ENCODE results near the gene MFRP. TPM values are rescaled to one million over a fixed set of nuclear protein-coding genes. Genes with fewer than 3 reads are reported as not detected.
A peak's percentile ranks its signal among the peaks of the same experiment; 100 is the strongest.

The MFRP gene
- total and polyA plus RNA-seq, 9 donors, result not detected

GRCh38 chr11:119337581-119338317, 8.8 kb downstream of the MFRP start:
- WGBS (ENCODE audit: insufficient coverage), result 42% methylated on average over 2 of the region's 9 CpGs
- no peak overlapping the region for H3K27ac ChIP-seq (ENCODE audit: low read length)
- DNase-seq, result peak; percentile 46
- H3K9me3 ChIP-seq (replicated peaks; ENCODE audit: control insufficient read depth, low read depth, low read length), result no peaks in the 10 kb centered on the region
- peaks cover 55% of the 10 kb centered on the region for H3K4me1 ChIP-seq (ENCODE audit: control insufficient read depth, insufficient read depth, low read length)
- H3K36me3 ChIP-seq (ENCODE audit: control insufficient read depth, insufficient read depth, low read length), result peaks cover 11% of the 10 kb centered on the region
- no peak overlapping the region for H3K4me3 ChIP-seq (ENCODE audit: low read length)
- H3K27me3 ChIP-seq (ENCODE audit: control insufficient read depth, insufficient read depth, low read length), result peaks cover 11% of the 10 kb centered on the region

GRCh38 chr11:119336744-119337469, 9.6 kb downstream of the MFRP start:
- no peaks in the 10 kb centered on the region for H3K9me3 ChIP-seq (replicated peaks; ENCODE audit: control insufficient read depth, low read depth, low read length)
- peaks cover 6% of the 10 kb centered on the region for H3K27me3 ChIP-seq (ENCODE audit: control insufficient read depth, insufficient read depth, low read length)
- peaks cover 11% of the 10 kb centered on the region for H3K36me3 ChIP-seq (ENCODE audit: control insufficient read depth, insufficient read depth, low read length)
- no peak overlapping the region for H3K27ac ChIP-seq (ENCODE audit: low read length)
- no peak overlapping the region for H3K4me3 ChIP-seq (ENCODE audit: low read length)
- peaks cover 55% of the 10 kb centered on the region for H3K4me1 ChIP-seq (ENCODE audit: control insufficient read depth, insufficient read depth, low read length)
- 85% methylated on average over 5 of the region's 9 CpGs for WGBS (ENCODE audit: insufficient coverage)
- peak; percentile 11 for DNase-seq

- peak; percentile 20 for DNase-seq
- Histone ChIP-seq H3K27me3 (ENCODE audit: control insufficient read depth, insufficient read depth, low read length) (peaks cover 2% of the 10 kb centered on the region), H3K9me3 (replicated peaks; ENCODE audit: control insufficient read depth, low read depth, low read length) (no peaks in the 10 kb centered on the region), H3K36me3 (ENCODE audit: control insufficient read depth, insufficient read depth, low read length) (peaks cover 11% of the 10 kb centered on the region), H3K27ac (ENCODE audit: low read length) (no peak overlapping the region), H3K4me3 (ENCODE audit: low read length) (no peak overlapping the region), H3K4me1 (ENCODE audit: control insufficient read depth, insufficient read depth, low read length) (peaks cover 46% of the 10 kb centered on the region)
- 89% methylated on average over 26 of the region's 30 CpGs for WGBS (ENCODE audit: insufficient coverage)
Measured at GRCh38 chr11:119335655-119336543, 10.6 kb downstream of the MFRP start.

GRCh38 chr11:119335091-119335654, 11.3 kb downstream of the MFRP start:
- Histone ChIP-seq H3K4me3 (ENCODE audit: low read length) (peak overlapping the region; percentile 88), H3K27ac (ENCODE audit: low read length) (peak overlapping the region; percentile 89), H3K9me3 (replicated peaks; ENCODE audit: control insufficient read depth, low read depth, low read length) (no peaks in the 10 kb centered on the region), H3K36me3 (ENCODE audit: control insufficient read depth, insufficient read depth, low read length) (peaks cover 11% of the 10 kb centered on the region), H3K27me3 (ENCODE audit: control insufficient read depth, insufficient read depth, low read length) (peaks cover under 1% of the 10 kb centered on the region), H3K4me1 (ENCODE audit: control insufficient read depth, insufficient read depth, low read length) (peaks cover 39% of the 10 kb centered on the region)
- WGBS (ENCODE audit: insufficient coverage), result 61% methylated on average over 14 of the region's 15 CpGs
- no peak for DNase-seq

- H3K9me3 ChIP-seq (replicated peaks; ENCODE audit: control insufficient read depth, low read depth, low read length), result no peaks in the 10 kb centered on the region
- H3K27ac ChIP-seq (ENCODE audit: low read length), result peak within 1 kb of the TSS; percentile 89
- H3K4me1 ChIP-seq (ENCODE audit: control insufficient read depth, insufficient read depth, low read length), result peaks cover 35% of the 10 kb centered on the region
- DNase-seq, result peak; percentile 100
- peaks cover 11% of the 10 kb centered on the region for H3K36me3 ChIP-seq (ENCODE audit: control insufficient read depth, insufficient read depth, low read length)
- WGBS (ENCODE audit: insufficient coverage), result under 1% methylated on average over 48 of the region's 54 CpGs
- H3K4me3 ChIP-seq (ENCODE audit: low read length), result peak within 1 kb of the TSS; percentile 88
- no peaks in the 10 kb centered on the region for H3K27me3 ChIP-seq (ENCODE audit: control insufficient read depth, insufficient read depth, low read length)
Measured at GRCh38 chr11:119334174-119334930, 12.2 kb downstream of the MFRP start, which contains the start of gene RNF26. Gene RNF26, plus strand, starts transcription at chr11:119334527. Its CDS starts 596 bp downstream, at chr11:119335123.

GRCh38 chr11:119332111-119332765, 14.3 kb downstream of the MFRP start:
- Histone ChIP-seq H3K27me3 (ENCODE audit: control insufficient read depth, insufficient read depth, low read length) (no peaks in the 10 kb centered on the region), H3K4me3 (ENCODE audit: low read length) (no peak overlapping the region), H3K36me3 (ENCODE audit: control insufficient read depth, insufficient read depth, low read length) (peaks cover 11% of the 10 kb centered on the region), H3K9me3 (replicated peaks; ENCODE audit: control insufficient read depth, low read depth, low read length) (no peaks in the 10 kb centered on the region), H3K4me1 (ENCODE audit: control insufficient read depth, insufficient read depth, low read length) (peaks cover 14% of the 10 kb centered on the region), H3K27ac (ENCODE audit: low read length) (no peak overlapping the region)
- 20% methylated on average over 1 of the region's 4 CpGs for WGBS (ENCODE audit: insufficient coverage)
- no peak for DNase-seq

- WGBS (ENCODE audit: insufficient coverage), result 53% methylated on average over 1 of the region's 1 CpG
- H3K9me3 ChIP-seq (replicated peaks; ENCODE audit: control insufficient read depth, low read depth, low read length), result no peaks in the 10 kb centered on the region
Measured at GRCh38 chr11:119330237-119330636, 16.3 kb downstream of the MFRP start.

GRCh38 chr11:119329320-119329719, 17.2 kb downstream of the MFRP start:
- no peak overlapping the region for H3K4me3 ChIP-seq (ENCODE audit: low read length)
- H3K4me1 ChIP-seq (ENCODE audit: control insufficient read depth, insufficient read depth, low read length), result no peaks in the 10 kb centered on the region
- no peaks in the 10 kb centered on the region for H3K36me3 ChIP-seq (ENCODE audit: control insufficient read depth, insufficient read depth, low read length)
- no peak overlapping the region for H3K27ac ChIP-seq (ENCODE audit: low read length)
- WGBS (ENCODE audit: insufficient coverage), result no CpG with 5 or more reads among the region's 2 CpGs
- DNase-seq, result no peak
- no peaks in the 10 kb centered on the region for H3K27me3 ChIP-seq (ENCODE audit: control insufficient read depth, insufficient read depth, low read length)
- no peaks in the 10 kb centered on the region for H3K9me3 ChIP-seq (replicated peaks; ENCODE audit: control insufficient read depth, low read depth, low read length)

More at GRCh38 chr11:119330237-119330636, 16.3 kb downstream of the MFRP start:
- no peak for DNase-seq
- Histone ChIP-seq H3K36me3 (ENCODE audit: control insufficient read depth, insufficient read depth, low read length) (no peaks in the 10 kb centered on the region), H3K4me3 (ENCODE audit: low read length) (no peak overlapping the region), H3K27me3 (ENCODE audit: control insufficient read depth, insufficient read depth, low read length) (no peaks in the 10 kb centered on the region), H3K4me1 (ENCODE audit: control insufficient read depth, insufficient read depth, low read length) (peaks cover 6% of the 10 kb centered on the region), H3K27ac (ENCODE audit: low read length) (no peak overlapping the region)

GRCh38 chr11:119324189-119324588, 22.3 kb downstream of the MFRP start:
- DNase-seq, result no peak
- 36% methylated on average over 4 of the region's 4 CpGs for WGBS (ENCODE audit: insufficient coverage)
- H3K9me3 ChIP-seq (replicated peaks; ENCODE audit: control insufficient read depth, low read depth, low read length), result no peaks in the 10 kb centered on the region
- peaks cover 27% of the 10 kb centered on the region for H3K4me1 ChIP-seq (ENCODE audit: control insufficient read depth, insufficient read depth, low read length)
- H3K27me3 ChIP-seq (ENCODE audit: control insufficient read depth, insufficient read depth, low read length), result peaks cover 4% of the 10 kb centered on the region
- no peak overlapping the region for H3K27ac ChIP-seq (ENCODE audit: low read length)
- H3K36me3 ChIP-seq (ENCODE audit: control insufficient read depth, insufficient read depth, low read length), result no peaks in the 10 kb centered on the region
- H3K4me3 ChIP-seq (ENCODE audit: low read length), result no peak overlapping the region

Data from muscle of leg (tissue), 11 donors.